ENCODE measurements around the gene SPSB3.

The SPSB3 gene

GRCh38 chr16:1775006-1775845 lies 7.1 kb downstream of the SPSB3 start:
- Mint-ChIP-seq H3K9me3 (no peaks in the 10 kb centered on the region), H3K4me1 (peaks cover 6% of the 10 kb centered on the region), H3K36me3 (peaks cover 3% of the 10 kb centered on the region), H3K4me3 (peak overlapping the region; percentile 26), H3K27me3 (no peaks in the 10 kb centered on the region), H3K27ac (no peak overlapping the region)

- no peak overlapping the region for H3K27ac Mint-ChIP-seq
Observed at GRCh38 chr16:1774448-1774780, 8.0 kb downstream of the SPSB3 start.

DNA sequence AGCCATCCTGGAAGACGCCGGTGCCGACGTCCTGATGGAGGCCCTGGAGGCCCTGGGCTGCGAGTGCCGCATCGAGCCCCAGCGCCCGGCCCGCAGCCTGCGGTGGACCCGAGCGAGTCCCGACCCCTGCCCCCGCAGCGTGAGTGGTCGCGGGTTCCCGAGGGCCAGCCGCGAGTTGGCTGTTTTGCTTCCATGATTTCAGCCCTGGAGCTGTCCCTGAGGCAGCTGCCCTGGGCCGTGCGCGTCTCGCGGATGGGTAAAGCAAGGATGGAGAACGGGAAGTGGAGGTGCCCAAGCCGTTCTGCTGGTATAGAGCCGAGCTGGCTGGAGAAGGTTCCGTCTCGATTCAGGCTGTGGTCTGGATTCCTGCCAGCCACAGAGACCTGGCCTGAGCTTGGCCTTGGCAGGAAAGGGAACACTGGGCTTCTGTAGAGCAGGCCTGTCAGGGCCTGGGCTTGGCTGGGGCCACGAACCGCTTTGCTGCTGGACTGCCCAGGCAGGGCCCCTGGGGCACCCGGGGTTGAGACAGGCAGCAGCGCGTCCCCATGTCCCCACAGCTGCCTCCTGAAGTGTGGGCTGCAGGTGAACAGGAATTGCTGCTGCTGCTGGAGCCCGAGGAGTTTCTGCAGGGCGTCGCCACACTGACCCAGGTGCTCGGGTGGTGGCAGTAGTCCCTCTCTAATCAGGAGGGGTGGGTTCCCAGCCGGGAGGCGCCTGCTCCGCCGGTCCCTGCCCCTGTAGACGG lies 8.5 kb downstream of the SPSB3 start:
- peaks cover 9% of the 10 kb centered on the region for H3K4me1 Mint-ChIP-seq
- no peaks in the 10 kb centered on the region for H3K27me3 Mint-ChIP-seq
- H3K36me3 Mint-ChIP-seq, result peaks cover 3% of the 10 kb centered on the region
- peak overlapping the region; percentile 23 for H3K27ac Mint-ChIP-seq
- peak overlapping the region; percentile 96 for H3K4me3 Mint-ChIP-seq
- H3K9me3 Mint-ChIP-seq, result no peaks in the 10 kb centered on the region

More at GRCh38 chr16:1774448-1774780, 8.0 kb downstream of the SPSB3 start:
- Mint-ChIP-seq H3K9me3 (no peaks in the 10 kb centered on the region), H3K27me3 (no peaks in the 10 kb centered on the region), H3K36me3 (peaks cover 3% of the 10 kb centered on the region), H3K4me1 (peaks cover 9% of the 10 kb centered on the region), H3K4me3 (peak overlapping the region; percentile 96)

DNA sequence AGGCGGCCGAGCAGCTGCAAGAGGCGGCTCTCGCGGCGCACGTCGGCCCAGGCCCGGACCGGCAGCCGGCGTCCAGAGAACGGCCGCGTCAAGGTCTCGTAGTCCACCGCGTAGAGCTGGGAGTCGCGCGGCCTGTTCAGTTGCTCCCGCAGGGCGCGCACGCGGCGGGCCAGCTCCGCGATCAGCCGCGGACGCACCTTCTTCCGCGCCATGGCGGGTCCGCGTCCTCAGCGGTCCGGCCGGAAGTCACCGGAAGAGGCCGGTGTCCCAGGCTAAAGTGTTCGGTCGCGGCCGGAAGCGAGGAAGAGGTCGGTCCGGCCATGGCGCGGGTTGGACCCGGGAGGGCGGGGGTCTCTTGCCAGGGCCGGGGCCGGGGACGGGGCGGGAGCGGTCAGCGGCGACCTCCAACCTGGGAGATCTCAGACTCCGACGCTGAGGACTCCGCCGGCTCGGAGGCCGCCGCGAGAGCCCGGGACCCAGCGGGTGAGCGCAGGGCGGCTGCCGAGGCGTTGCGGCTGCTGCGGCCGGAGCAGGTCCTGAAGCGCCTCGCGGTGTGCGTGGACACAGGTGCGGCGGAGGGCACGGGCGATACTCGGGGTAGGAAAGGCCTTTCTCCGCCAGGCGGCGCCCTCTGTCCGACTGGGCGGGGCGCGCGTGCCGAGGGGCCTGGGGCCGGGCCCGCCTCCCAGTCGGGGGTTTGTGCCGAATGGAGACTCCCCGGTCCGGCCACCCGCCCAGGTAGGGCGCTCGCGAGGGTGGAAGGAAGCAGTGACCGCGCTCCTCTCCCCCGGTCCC lies 9.3 kb downstream of the SPSB3 start, which contains the start of gene MRPS34:
MRPS34 (minus strand) TSS at position 227 of the 795 bp plus-strand sequence; CDS start at position 212, 15 bp downstream.
- Mint-ChIP-seq H3K4me3 (peak within 1 kb of the TSS; percentile 96), H3K27me3 (no peaks in the 10 kb centered on the region), H3K27ac (peak within 1 kb of the TSS; percentile 99), H3K4me1 (peaks cover 9% of the 10 kb centered on the region), H3K36me3 (peaks cover 3% of the 10 kb centered on the region), H3K9me3 (no peaks in the 10 kb centered on the region)

- peak within 1 kb of the TSS; percentile 96 for H3K4me3 Mint-ChIP-seq
- peaks cover 9% of the 10 kb centered on the region for H3K4me1 Mint-ChIP-seq
- H3K27me3 Mint-ChIP-seq, result no peaks in the 10 kb centered on the region
- H3K36me3 Mint-ChIP-seq, result peaks cover 5% of the 10 kb centered on the region
- H3K27ac Mint-ChIP-seq, result peak within 1 kb of the TSS; percentile 99
- H3K9me3 Mint-ChIP-seq, result no peaks in the 10 kb centered on the region
Observed at GRCh38 chr16:1772362-1772907, 9.9 kb downstream of the SPSB3 start, which contains the start of gene EME2. Gene EME2 (plus strand): TSS chr16:1772810. CDS start chr16:1773228, 418 bp downstream.

- Mint-ChIP-seq H3K4me3 (peak overlapping the region; percentile 96), H3K27me3 (no peaks in the 10 kb centered on the region), H3K27ac (peak overlapping the region; percentile 99), H3K36me3 (peaks cover 5% of the 10 kb centered on the region), H3K4me1 (peaks cover 9% of the 10 kb centered on the region), H3K9me3 (no peaks in the 10 kb centered on the region)
Observed at GRCh38 chr16:1771864-1772361, 10.5 kb downstream of the SPSB3 start.

- H3K36me3 Mint-ChIP-seq, result peaks cover 5% of the 10 kb centered on the region
- peak within 1 kb of the TSS; percentile 96 for H3K4me3 Mint-ChIP-seq
- no peaks in the 10 kb centered on the region for H3K9me3 Mint-ChIP-seq
- peaks cover 9% of the 10 kb centered on the region for H3K4me1 Mint-ChIP-seq
- H3K27me3 Mint-ChIP-seq, result no peaks in the 10 kb centered on the region
- peak within 1 kb of the TSS; percentile 99 for H3K27ac Mint-ChIP-seq
Observed at GRCh38 chr16:1771188-1771863, 11.0 kb downstream of the SPSB3 start, which contains the start of gene NME3. Gene NME3 (minus strand): TSS chr16:1771543. CDS start chr16:1771534, 9 bp downstream.

- peaks cover 9% of the 10 kb centered on the region for H3K4me1 Mint-ChIP-seq
- peaks cover 5% of the 10 kb centered on the region for H3K36me3 Mint-ChIP-seq
- H3K4me3 Mint-ChIP-seq, result peak overlapping the region; percentile 82
- H3K27me3 Mint-ChIP-seq, result no peaks in the 10 kb centered on the region
- H3K27ac Mint-ChIP-seq, result peak overlapping the region; percentile 72
- no peaks in the 10 kb centered on the region for H3K9me3 Mint-ChIP-seq
Observed at GRCh38 chr16:1770328-1771187, 11.8 kb downstream of the SPSB3 start.

GRCh38 chr16:1769402-1770300 lies 12.7 kb downstream of the SPSB3 start:
- peak overlapping the region; percentile 82 for H3K4me3 Mint-ChIP-seq

DNA sequence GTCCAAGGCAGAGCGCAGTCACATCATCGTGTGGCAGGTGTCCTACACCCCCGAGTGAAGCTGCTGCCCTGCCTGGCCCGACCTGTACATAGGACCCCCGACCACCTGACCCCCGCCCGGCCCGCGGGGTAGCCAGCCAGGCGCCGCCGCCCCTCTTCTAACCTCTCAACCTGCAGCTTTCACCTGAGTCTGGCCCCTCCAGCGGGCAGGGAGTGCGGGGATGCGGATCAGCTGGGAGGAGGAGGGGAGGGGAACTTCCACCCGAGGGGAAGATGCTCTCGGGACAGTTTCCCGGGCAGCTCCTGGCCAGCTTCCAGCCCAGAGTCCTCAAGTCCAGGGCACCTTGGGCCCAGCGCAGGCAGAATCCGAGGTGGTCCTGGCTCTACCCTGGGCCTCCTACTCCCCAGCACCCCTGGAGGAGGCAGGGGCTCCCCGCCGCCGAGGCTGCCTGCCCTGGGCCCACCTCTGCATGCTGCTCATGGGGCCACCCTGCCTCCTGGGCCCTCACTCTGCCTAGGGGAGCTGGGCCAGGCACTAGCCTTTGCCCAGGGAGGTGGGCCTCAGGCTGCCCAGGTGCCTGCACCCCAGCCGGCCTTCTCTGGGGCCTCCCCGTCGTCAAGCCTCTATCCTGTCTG lies 13.5 kb downstream of the SPSB3 start:
- H3K27ac Mint-ChIP-seq, result peak overlapping the region; percentile 46

More at GRCh38 chr16:1769402-1770300, 12.7 kb downstream of the SPSB3 start:
- no peaks in the 10 kb centered on the region for H3K9me3 Mint-ChIP-seq
- H3K27ac Mint-ChIP-seq, result no peak overlapping the region
- H3K27me3 Mint-ChIP-seq, result no peaks in the 10 kb centered on the region
- peaks cover 6% of the 10 kb centered on the region for H3K36me3 Mint-ChIP-seq
- peaks cover 9% of the 10 kb centered on the region for H3K4me1 Mint-ChIP-seq

DNA sequence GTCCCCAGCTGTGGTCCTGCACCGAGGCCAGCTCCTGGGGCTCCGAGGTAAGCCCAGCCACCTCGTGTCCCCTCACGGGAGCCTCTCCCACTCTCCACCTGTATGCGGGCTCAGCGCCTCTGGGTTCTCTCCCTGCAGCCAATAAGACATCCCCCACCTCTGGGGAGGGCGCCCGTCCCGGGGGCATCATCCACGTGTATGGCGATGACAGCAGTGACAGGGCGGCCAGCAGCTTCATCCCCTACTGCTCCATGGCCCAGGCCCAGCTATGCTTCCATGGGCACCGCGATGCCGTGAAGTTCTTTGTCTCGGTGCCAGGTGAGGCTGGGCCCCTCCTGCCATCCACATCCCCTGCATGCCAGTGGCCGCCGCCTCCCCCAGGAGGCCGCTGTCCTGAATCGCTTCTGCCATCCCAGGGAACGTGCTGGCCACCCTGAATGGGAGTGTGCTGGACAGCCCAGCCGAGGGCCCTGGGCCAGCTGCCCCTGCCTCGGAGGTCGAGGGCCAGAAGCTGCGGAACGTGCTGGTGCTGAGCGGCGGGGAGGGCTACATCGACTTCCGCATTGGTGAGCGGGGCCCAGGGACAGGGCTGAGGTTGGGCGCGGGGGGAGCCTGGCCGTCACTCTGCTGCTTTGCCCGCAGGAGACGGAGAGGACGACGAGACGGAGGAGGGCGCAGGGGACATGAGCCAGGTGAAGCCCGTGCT lies 14.2 kb downstream of the SPSB3 start:
- Mint-ChIP-seq H3K4me3 (no peak overlapping the region), H3K4me1 (peaks cover 9% of the 10 kb centered on the region), H3K27me3 (no peaks in the 10 kb centered on the region), H3K27ac (peak overlapping the region; percentile 46), H3K36me3 (peaks cover 6% of the 10 kb centered on the region), H3K9me3 (no peaks in the 10 kb centered on the region)

More for the DNA sequence above, 13.5 kb downstream of the SPSB3 start:
- no peaks in the 10 kb centered on the region for H3K9me3 Mint-ChIP-seq
- peaks cover 9% of the 10 kb centered on the region for H3K4me1 Mint-ChIP-seq
- H3K27me3 Mint-ChIP-seq, result no peaks in the 10 kb centered on the region
- H3K4me3 Mint-ChIP-seq, result no peak overlapping the region
- peaks cover 6% of the 10 kb centered on the region for H3K36me3 Mint-ChIP-seq
